Esophagus squamous epithelium (tissue), 4 donors: Measurements from ENCODE around the gene USP37.

Experiments
- CTCF ChIP-seq, 6 experiments: fragments of 450-650 bp in 4 of 6; fragments of 200-600 bp in 2 of 6; sonication (generic) in 2 of 6; IDR thresholded peaks; one replicate each; pipeline ENCODE4 v1.5.1; 2016 to 2019; ENCODE audit warnings: antibody characterized with exemption in 6 of 6, mild to moderate bottlenecking in 4 of 6, moderate library complexity in 4 of 6
- POLR2A ChIP-seq, 4 donors: fragments of 450-650 bp; IDR thresholded peaks; one replicate each; pipeline ENCODE4 v1.6.1; 2017; ENCODE audit warnings: antibody characterized with exemption in 4 of 4, mild to moderate bottlenecking in 4 of 4, moderate library complexity in 3 of 4

GRCh38 chr2:218400930-218401881, 166.9 kb downstream of the USP37 start:
- no peak for TF ChIP-seq CTCF (IDR thresholded peaks at IDR 0.05)
- no peak for TF ChIP-seq POLR2A (IDR thresholded peaks at IDR 0.05)
